ENCODE data around the gene CFL1.

Gene CFL1

GRCh38 chr11:65854161-65854592, 3.8 kb downstream of the CFL1 start:
- DNase-seq (ENCODE audit: low read depth): peak; percentile 13
- no peak overlapping the region for H3K4me3 ChIP-seq (ENCODE audit: low read depth, low read length)
- TF ChIP-seq CTCF (IDR thresholded peaks at IDR 0.05; ENCODE audit: insufficient read depth, low read depth, low read length, missing control alignments): no peak

- no peak overlapping the region for H3K4me3 ChIP-seq (ENCODE audit: low read depth, low read length)
- DNase-seq (ENCODE audit: low read depth): peak; percentile 41
- TF ChIP-seq CTCF (IDR thresholded peaks at IDR 0.05; ENCODE audit: insufficient read depth, low read depth, low read length, missing control alignments): no peak
Observed at GRCh38 chr11:65853246-65853979, 4.6 kb downstream of the CFL1 start.

GRCh38 chr11:65852508-65853245, 5.3 kb downstream of the CFL1 start:
- TF ChIP-seq CTCF (IDR thresholded peaks at IDR 0.05; ENCODE audit: insufficient read depth, low read depth, low read length, missing control alignments): no peak
- no peak overlapping the region for H3K4me3 ChIP-seq (ENCODE audit: low read depth, low read length)
- DNase-seq (ENCODE audit: low read depth): peak; percentile 41

GRCh38 chr11:65851811-65852507, 6.0 kb downstream of the CFL1 start:
- DNase-seq (ENCODE audit: low read depth): peak; percentile 43
- no peak overlapping the region for H3K4me3 ChIP-seq (ENCODE audit: low read depth, low read length)
- no peak for TF ChIP-seq CTCF (IDR thresholded peaks at IDR 0.05; ENCODE audit: insufficient read depth, low read depth, low read length, missing control alignments)

GRCh38 chr11:65851083-65851579, 6.8 kb downstream of the CFL1 start:
- H3K4me3 ChIP-seq (ENCODE audit: low read depth, low read length): no peak overlapping the region
- DNase-seq (ENCODE audit: low read depth): peak; percentile 60
- TF ChIP-seq CTCF (IDR thresholded peaks at IDR 0.05; ENCODE audit: insufficient read depth, low read depth, low read length, missing control alignments): peak; percentile 50

GRCh38 chr11:65850217-65851082, 7.5 kb downstream of the CFL1 start:
- no peak overlapping the region for H3K4me3 ChIP-seq (ENCODE audit: low read depth, low read length)
- DNase-seq (ENCODE audit: low read depth): peak; percentile 21
- TF ChIP-seq CTCF (IDR thresholded peaks at IDR 0.05; ENCODE audit: insufficient read depth, low read depth, low read length, missing control alignments): no peak
